HG03432 (cell line): ENCODE results near the gene IPCEF1.
A peak's percentile ranks its signal among the peaks of the same experiment; 100 is the strongest.

Experiments
- ATAC-seq: cut with Tn5 transposase; IDR thresholded peaks from one replicate; pipeline ENCODE4 v1.9.1; 2021; ENCODE audit warnings: mild to moderate bottlenecking, moderate library complexity; ENCODE audit not compliant: unreplicated experiment

Gene IPCEF1

DNA sequence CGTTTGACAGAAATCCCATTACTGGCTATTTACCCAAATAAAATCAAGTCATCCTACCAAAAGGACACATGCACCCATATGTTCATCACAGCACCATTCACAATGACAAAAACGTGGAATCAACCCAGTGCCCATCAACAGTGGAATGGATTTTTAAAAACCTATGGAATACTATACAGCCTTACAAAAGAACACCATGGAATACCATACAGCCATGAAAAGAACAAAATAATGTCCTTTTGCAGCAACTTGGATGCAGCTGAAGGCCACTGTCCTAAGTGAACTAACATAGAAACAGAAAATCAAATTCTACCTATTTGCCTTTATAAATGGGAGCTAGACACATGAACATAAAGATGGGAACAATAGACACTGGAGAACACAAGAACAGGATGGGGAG, 17.4 kb upstream of the IPCEF1 start:
- ATAC-seq = no peak

DNA sequence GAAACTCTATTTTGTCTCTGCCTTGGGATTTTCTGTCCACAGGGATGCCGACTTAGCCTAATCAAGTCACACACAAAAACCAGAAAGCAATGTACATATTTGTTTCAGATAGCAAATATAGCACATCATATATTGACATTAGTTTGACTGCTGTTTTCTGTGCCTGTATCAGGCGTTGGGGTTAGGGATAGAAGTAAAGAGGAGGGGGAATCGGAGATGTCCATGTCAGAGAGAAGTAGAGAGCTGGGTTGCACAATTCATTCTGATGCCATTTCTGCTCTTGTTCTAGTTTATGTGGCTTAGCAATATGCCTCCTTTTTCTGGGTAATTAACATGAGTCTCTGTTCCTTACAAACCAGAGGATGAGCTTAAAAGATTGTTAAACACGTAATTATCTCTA, 14.7 kb upstream of the IPCEF1 start:
- no peak for ATAC-seq

DNA sequence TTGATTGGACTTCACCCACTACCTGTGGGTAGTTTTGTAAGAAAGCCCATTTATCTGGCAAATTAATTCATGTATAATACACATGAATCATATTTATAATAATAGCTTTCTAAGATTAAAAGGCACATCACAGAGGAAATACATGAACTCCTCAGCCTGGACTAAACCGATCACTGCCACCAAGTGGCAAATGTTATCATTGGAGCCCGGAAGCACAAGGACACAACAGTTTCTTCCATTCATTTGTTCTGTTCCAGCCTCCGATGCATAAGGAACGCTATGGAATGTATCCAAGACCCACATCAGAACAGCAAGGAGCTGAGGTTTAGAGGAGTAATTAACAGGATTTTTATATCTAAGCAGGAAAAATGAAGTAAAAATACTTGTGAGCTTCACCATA, 13.9 kb upstream of the IPCEF1 start:
- peak; percentile 71 for ATAC-seq

DNA sequence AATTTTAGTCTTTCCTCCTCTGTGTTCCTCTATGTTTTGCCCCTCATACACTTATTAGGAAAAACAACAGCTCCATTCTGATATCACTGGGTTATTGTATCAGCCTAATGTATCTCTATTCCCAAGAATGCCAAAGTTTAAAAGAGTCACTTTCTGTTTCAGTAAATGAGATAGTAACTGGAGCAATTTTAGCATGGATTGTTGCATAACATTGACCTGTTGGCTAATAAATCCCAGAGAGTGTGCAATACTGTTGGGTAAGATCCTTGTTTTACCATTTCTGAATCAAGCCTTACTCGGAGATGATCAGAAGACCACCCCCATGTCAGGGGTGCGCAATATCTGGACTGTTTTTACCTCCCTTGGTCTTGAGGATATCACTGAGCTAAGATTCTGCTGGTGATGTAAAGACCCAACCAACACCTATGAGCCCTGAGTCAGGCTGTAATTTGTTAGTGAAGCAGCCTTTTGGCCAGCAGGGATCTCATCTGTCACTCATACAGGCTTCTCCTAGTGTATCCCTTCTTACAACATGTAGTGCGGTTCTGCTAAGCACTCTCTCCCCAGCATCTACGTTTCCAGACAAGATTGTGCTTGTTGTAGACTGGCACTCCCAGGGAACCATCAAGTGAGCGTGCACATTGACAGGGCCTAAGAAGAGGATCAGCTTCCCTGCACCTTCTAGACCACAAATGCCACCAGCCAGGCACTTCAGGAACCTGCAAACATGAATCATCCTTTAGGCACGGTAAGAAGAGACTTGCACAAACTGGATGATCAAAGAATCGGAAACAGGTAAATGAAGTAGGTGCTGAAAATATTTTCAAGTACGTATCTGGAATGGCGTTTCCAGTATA, 11.5 kb upstream of the IPCEF1 start:
- no peak for ATAC-seq

DNA sequence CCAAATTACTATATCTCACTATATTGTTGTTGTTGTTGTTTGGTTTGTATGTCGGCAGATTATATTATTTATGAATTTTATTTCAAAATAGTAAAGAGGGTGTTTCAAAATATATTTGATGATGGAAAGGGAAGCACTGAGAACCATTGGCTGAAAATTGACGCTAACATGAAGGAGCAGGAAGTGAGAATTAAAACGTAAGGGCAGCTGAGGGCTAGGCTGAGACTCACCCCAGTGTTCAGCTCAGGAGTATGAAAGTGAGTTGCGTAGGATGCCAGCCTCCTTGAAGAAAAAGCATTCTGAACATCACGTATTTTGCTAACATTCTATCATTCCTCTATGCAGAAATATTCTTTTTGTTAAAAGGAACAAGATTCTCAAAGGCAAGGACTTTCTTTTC, 10.7 kb upstream of the IPCEF1 start:
- ATAC-seq = no peak

DNA sequence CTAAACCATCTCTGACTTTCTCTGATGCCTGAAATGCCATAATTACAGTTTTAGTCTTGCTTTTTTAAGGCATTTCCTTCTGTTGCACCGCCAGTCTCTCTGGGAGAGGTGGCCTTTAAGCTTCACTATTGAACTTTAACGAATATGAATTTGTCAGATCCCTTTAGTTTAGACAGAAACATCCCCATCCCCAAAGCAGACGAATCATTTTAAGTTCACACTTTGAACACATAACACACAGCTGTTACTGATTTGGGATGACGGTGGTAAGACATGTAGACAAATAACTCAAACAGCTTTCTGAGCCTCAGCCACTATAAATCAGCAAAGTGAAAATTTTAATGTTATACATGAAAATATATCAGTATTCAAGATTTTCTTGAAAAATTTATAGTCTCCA, 7.2 kb upstream of the IPCEF1 start:
- no peak for ATAC-seq

DNA sequence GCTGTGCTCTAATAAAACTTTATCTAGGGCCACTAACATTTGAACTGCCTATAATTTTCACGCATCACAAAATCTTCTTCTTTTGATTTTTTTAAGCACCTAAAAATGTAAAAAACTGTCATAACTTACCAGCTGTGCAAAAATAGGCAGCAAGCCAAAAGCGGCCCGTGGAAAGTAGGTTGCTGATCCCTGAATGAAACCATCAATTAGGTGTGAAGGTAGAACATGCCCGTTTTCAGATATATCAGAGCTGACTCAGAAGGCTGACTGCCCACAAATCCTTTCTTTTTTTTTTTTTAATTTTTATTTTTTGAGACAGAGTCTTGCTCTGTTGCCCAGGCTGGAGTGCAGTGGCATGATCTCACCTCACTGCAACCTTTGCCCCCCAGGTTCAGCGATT, 4.9 kb upstream of the IPCEF1 start:
- no peak for ATAC-seq

DNA sequence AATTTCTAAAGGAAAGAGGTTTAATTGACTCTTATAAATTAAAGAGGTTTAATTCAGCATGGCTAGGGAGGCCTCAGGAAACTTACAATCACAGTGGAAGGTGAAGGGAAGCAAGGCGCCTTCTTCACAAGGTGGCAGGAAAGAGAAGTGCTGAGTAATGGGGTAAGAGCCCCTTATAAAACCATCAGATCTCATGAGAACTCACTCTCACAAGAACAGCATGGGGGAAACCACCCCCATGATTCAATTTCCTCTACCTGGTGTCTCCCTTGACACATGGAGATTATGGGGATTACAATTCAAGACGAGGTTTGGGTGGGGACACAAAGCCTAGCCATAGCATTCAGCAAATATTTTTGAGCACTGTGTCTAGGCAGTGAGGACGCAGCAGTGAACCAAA, 3.9 kb upstream of the IPCEF1 start:
- no peak for ATAC-seq

DNA sequence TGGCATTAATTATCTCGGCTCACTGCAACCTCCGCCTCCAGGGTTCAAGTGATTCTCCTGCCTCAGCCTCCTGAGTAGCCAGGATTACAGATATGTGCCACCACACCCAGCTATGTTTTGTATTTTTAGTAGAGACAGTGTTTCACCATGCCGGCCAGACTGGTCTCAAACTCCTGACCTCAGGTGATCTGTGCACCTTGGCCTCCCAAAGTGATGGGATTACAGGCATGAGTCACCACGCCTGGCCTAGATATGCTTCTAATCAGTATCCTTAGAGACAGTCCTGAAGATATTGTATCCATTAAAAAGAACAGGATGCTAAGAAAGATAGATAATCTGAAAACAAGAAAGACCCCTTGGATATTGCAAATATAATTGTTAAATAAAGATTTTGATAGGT, 3.1 kb upstream of the IPCEF1 start:
- no peak for ATAC-seq

DNA sequence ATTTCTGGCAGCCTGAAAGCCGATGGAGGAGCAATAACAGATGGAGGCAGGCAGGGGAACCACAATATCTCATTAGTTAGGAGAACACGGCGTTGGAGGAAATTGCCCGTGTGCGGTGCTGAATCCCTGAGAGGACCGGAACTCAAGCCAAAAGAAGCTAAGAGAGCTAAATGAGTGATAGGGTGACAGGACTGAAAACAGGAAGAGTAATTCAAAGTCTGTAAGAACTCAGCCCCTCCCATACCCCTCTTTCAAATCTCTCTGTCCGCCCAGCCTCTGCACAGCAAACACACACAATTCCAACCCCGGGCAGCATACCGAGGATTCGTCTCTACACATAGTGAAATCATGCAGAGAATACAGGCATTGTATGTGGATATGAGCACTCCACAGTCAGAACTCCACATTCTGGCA, 2.6 kb upstream of the IPCEF1 start:
- peak; percentile 38 for ATAC-seq

DNA sequence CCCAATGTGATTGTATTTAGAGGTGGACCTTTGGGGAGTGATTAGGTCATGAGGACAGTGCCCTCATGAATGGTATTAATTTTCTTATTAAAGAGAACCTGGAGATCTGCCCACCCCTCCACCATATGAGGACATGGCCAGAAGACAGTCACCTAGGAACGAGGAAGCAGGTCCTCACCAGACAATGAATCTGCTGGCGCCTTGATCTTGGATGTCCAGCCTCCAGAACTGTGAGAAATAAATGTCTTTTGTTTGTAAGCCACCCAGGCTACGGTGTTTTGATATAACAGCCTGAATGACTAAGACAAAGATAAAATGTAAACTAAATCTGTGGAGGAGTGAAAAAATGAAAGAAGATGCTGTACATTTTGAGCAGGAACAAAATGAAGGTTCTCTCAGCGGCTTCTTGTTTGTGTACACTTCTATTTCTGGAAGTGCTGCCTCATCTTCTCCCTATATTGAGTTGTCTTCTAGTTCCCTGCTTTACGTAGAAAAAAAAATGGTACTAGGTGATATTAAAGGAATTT, 1.5 kb upstream of the IPCEF1 start:
- ATAC-seq = no peak

DNA sequence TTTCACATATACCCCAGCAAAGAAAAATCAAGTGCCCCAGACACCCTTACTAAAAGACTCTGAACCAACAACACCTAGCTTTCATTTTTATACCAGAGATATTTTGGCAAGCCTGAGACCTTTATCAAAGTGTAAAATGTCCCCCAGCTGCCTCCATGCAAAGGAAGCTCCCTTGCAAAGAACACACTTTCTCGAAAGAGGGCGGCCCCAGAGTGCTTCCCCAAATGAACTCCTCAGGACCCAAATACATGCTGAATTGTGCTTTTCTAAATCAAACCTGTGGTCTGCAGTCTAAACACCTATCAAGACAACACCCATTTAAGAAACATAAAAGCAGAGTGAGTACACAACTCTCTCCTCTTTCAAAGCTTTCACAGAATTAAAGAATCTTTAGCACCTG, 490 bp downstream of the IPCEF1 start:
- ATAC-seq = no peak

DNA sequence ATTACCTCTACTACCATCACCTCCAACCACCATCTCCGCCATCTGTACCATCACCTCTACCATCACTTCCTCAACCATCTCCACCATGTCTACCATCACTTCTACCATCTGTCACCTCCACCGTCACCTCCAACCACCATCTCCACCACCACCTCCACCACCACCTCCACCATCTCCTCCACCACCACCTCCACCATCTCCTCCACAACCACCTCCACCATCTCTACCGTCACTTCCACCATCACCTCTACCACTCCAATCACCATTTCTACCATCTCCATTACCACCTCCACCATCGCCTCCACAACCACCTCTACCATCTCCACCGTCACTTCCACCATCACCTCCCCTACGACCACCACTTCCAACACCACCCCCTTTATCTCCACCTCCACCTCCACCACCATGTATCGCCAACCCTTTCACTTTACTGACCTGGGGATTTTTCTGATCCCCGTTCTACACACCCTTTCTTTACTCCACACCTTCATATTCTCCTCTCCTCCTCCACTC, 2.3 kb downstream of the IPCEF1 start:
- no peak for ATAC-seq

DNA sequence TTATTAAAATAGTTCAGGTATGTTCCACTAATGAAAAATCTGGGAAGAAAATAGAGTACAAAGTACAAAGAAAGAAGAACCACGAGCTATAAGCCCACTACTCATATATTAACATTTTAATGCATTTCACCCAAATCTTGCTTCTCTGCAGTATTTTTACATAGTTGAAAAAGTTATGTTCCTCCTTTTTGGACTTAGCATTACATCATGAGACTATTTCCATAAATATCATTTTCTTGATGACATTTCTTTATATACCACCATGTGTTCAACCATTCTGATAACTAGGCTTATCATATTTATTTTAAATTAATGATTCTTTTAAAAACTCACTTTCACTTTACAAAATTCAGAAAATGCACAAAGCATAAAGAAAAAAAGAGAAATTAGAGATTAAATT, 3.0 kb downstream of the IPCEF1 start:
- no peak for ATAC-seq

DNA sequence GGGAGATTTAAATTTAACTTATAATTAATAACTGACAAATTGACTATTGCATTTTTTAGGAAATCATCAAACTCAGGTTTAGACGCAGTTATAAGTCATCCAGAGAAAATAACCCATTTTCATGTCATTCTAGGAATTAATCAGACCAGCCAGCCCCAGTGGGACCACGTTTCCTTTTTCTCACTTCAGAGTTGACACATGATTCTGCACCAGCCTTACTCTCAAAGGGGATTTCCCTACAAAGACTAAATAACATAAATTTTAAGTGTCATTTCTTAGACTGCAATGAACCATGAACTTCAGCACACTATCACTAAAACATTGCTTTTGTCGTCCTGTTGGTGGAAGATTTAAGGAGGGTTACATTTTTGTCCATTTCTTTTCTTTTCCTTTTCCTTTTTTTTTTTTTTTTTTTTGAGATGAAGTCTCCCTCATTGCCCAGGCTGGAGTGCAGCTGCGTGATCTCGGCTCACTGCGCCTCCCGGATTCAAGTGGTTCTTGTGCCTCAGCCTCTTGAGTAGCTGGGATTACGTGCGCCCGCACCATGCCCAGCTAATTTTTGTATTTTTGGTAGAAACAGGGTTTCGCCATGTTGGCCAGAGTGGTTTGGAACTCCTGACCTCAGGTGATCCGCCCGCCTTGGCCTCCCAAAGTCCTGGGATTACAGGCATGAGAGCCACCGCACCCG, 3.6 kb downstream of the IPCEF1 start:
- peak; percentile 75 for ATAC-seq

DNA sequence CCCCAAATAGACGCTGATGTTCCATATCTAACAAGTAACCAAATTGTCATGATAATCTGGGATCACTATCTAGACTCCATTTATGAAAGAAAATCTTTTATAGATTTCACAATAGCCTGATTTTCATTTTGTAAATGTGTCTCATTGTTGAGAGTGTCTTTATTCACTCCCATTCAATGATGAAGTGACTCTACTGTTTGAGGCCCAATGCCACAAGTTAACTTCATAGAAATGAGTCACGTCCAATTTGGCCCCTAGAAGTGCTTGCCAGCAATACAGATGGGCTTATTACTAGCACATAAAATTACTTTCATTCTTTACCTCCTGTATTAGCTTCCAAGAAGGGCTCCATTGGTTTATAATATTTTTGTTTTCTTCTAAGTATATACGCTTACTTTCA, 6.3 kb downstream of the IPCEF1 start:
- no peak for ATAC-seq

DNA sequence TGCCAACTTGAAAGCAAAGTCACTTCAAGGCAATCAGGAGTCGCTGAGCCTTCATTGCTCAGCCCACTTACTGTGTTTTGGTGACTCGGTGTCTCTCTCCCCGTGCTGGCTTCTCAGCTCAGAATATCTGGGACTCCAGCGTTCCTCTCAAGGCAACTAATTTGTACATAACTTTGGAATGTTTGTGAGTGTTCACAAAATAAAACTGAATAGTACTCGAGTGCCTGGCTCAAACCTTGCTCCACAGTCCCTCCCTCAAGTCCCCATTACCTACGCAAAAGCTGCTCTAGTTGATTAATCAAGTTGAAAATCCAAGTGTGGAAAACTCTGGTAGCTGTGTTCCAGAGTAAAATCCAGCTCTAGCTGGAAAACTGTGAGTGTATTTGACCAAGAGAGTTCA, 8.6 kb downstream of the IPCEF1 start:
- ATAC-seq = no peak

DNA sequence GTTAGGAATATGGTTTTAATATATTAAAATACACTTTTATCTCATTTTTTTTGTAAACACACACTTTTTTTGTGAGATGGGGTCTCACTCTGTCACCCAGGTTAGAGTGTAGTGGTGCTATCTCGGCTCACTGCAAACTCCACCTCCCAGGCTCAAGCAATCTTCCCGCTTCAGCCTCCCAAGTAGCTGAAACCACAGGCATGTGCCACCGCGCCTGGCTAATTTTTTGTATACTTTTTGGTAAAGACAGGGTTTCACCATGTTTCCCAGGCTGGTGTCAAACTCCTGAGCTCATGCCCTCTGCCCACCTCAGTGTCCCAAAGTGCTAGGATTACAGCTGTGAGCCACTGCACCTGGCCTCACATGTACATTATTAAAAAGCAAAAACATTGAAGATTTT, 10.8 kb downstream of the IPCEF1 start:
- ATAC-seq = no peak

DNA sequence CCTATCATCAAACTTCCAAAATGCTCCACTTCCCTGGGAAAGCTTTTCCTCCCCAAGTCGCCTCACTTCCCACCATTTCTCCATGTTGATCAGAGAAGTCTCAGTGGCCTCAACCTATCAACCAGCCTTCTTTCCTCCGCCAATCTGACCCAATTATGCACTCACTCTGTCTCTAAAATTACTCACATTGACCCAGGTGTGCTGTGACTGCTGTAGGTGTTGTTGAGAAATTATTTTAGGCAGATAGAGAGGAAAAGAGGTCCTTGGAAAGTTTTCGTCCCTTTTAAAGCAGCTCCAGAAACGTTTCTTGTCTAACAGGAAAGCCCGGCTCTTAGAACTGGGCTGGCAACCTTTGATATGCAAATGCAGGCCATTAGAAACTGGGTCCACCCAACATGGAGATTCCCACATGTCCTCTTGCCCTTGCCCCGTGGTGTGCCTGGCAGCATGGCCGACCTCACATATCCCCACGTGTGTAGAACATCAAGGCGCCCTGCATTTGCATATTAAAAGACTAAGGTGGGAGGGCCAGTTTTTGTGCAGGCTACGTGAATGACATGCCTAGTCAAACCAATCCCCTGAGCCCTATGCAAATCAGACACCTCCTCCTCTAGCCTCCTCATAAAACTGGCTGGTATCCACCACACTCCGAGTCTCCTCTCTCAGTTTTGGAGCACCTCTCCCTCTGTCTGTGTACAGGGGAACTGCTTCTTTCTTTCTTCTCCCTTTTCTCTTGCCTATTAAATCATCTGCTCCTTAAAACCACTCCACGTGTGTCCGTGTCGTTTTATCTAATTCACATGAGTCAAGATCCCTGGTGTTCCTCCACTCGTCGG, 12.9 kb downstream of the IPCEF1 start:
- ATAC-seq = no peak

DNA sequence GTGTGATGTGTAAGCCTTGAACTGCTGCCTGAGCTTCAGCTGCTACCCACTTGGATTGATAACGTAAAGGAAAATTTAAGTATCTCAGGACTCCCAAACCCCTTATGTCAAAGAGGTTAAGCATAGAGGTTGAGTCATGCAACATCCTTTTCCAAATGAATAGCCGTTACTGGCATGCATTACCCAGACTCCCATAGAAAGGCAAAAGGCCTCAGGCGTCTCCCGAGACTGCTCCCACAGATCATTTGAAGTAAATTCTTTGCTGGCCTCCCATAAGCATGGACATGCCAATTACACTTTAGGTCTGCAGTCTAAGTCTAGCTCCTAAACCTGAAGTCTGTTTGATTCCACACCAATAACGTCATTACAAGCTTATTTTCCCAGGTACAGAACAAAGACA, 14.7 kb downstream of the IPCEF1 start:
- ATAC-seq = no peak

DNA sequence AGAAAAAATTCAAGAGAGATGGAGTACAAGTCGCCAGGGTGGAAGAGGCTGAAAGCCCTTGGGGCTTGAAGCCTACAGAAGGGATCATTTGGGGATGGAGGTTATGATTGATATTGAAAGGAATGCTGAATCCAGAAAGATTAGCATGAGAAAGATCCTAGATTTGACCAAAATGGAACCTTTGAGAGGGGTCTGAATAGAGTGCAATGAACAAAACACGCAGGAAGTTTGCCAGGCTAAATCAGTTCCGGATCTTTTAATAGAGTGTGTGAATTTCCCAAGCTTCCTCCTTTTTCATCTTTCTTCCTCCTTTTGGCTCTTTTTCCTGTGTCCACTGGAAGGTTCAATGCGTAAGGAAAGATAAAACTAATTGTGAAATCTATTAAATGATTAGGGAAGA, 15.3 kb downstream of the IPCEF1 start:
- ATAC-seq = no peak
